Fibroblast of lung (primary cell): ENCODE data around the gene TCF15.

Source experiments
- EZH2 ChIP-seq: IDR thresholded peaks from 2 replicates; pipeline ENCODE4 v1.5.1; 2012; ENCODE audit warnings: low read length, control low read depth, mild to moderate bottlenecking; ENCODE audit errors: missing control alignments
- TF ChIP-seq, protein P1 (sequence below), 2 donors: IDR thresholded peaks in 1 of 2; conservative IDR thresholded peaks in 1 of 2; 1 replicate in 1 of 2; 2 replicates in 1 of 2; pipeline ENCODE4 v1.5.1; 2011 to 2012; ENCODE audit warnings: low read length in 2 of 2, control low read depth in 1 of 2, inconsistent platforms in 1 of 2, low read depth in 1 of 2, mild to moderate bottlenecking in 1 of 2

GRCh38 chr20:577167-577791, 32.8 kb downstream of the TCF15 start:
- TF ChIP-seq, protein P1, sequence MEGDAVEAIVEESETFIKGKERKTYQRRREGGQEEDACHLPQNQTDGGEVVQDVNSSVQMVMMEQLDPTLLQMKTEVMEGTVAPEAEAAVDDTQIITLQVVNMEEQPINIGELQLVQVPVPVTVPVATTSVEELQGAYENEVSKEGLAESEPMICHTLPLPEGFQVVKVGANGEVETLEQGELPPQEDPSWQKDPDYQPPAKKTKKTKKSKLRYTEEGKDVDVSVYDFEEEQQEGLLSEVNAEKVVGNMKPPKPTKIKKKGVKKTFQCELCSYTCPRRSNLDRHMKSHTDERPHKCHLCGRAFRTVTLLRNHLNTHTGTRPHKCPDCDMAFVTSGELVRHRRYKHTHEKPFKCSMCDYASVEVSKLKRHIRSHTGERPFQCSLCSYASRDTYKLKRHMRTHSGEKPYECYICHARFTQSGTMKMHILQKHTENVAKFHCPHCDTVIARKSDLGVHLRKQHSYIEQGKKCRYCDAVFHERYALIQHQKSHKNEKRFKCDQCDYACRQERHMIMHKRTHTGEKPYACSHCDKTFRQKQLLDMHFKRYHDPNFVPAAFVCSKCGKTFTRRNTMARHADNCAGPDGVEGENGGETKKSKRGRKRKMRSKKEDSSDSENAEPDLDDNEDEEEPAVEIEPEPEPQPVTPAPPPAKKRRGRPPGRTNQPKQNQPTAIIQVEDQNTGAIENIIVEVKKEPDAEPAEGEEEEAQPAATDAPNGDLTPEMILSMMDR (conservative IDR thresholded peaks at IDR 0.05 in 1 of 2, IDR thresholded peaks at IDR 0.05 in 1 of 2; ENCODE audit: low read depth in 1 of 2, low read length in 2 of 2): peak; percentile 19 to 36
- no peak for TF ChIP-seq EZH2
